ENCODE results near the gene NTNG1.

NTNG1 gene

DNA sequence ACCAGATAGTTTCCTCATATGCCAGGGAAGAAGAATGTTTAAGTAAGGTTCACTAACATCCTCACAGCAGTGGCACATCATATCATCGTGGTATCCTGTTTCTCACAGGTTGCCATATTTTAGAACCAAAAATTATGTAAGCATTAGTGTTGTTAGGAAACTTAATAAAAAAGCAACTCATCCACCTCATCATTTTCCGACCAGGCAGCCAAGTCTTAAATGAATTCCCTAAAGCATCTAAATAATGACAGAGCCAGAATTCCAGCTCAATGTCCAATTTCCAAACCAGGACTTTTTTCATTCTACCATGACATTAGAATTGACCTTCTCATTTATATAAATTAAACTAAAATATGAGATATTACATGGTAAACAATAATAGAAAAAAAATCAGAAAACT, 272.7 kb downstream of the NTNG1 start:
- no peak for DNase-seq (ENCODE audit: low spot score)

DNA sequence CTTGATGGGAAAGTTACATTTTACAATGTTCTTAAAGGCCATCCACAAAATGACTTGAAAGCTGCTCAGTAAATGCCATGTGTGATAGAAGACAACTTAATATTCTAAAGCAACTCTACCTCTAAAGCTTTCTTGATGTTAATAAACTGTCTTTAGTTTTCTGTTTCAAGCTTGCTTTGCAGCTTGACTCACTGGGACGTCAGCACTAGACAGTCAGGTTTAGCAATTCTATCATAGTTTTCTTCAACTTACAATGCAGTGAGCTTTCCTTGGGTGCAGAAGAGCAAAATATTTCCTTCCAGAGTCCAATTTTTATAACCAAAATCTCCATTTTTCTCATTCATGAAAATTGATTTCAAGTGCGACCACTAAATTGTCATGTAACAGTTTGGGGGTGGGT, 273.1 kb downstream of the NTNG1 start:
- DNase-seq (ENCODE audit: low spot score), result no peak

DNA sequence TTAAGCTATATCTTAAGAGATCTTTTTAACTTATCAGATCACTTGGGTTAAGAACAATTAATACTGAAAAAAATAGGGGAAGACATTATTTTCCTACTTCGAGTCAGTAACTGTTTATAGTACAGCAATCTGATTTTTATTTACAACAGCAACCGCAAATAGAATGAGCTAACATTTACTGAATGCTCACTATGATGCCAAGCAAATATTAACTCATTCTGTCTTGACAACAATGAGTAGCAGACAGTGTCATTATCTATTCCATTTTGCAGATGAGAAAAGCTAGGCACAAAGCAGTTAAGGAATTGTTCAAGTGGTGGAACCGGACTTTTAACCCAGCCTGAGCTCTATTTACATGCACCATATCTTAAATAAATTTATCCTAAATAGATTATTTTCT, 273.7 kb downstream of the NTNG1 start:
- no peak for DNase-seq (ENCODE audit: low spot score)

DNA sequence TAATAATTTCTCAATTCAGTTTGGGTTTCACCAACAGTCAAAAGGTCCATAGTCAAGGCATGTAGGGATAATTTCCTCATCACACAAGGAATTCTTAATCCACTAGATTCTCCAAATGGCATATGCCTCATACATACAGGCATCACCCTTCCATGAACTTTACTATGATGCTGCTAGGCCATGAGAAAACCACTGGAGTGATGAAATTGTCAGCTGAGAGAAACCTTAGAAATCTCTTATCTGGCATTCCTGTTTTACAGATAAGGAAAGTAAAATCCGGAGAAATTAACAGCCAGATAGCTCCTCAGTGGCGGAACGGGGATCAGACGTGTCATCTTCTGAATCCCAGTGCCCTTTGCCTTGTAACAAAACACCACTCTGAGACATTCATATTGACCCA, 274.4 kb downstream of the NTNG1 start:
- no peak for DNase-seq (ENCODE audit: low spot score)

DNA sequence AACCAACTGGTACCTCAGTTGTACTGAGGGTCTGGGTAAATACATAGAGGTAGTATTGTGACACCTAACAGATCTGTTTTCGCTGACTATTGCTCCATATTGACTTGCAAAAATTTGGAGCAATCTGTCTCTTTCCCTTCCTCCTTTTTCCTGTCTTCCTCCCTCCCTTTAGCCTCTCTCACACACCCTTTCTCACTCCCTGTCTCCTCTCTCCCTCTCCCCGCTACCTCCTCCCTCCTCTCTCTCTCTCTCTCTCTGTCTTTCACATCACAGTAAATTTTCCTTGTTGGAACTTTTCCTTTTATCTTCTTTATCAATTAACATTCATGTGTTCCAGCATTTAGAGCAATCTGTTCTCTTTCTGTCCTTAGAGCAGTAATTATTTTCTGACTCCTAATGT, 278.2 kb downstream of the NTNG1 start:
- DNase-seq (ENCODE audit: low spot score), result no peak

DNA sequence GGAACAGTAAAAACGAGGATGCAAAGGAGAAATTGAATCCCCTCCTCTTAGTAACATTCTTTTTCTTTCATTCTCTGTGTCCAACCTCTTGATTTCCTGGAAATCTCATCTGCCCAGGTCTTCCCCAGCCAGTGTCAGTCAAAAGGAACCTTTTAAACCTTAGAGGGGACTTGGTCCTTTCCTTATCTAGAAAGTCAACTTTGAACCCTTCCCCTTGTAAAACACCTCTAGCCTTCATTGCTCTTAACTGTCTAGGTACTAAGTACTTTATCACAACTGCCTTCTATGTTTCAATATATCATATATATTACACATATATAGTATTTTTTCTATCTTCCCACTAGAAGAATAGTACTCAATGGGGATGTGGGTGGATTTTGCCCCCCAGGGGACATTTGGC, 282.1 kb downstream of the NTNG1 start:
- DNase-seq (ENCODE audit: low spot score), result no peak

DNA sequence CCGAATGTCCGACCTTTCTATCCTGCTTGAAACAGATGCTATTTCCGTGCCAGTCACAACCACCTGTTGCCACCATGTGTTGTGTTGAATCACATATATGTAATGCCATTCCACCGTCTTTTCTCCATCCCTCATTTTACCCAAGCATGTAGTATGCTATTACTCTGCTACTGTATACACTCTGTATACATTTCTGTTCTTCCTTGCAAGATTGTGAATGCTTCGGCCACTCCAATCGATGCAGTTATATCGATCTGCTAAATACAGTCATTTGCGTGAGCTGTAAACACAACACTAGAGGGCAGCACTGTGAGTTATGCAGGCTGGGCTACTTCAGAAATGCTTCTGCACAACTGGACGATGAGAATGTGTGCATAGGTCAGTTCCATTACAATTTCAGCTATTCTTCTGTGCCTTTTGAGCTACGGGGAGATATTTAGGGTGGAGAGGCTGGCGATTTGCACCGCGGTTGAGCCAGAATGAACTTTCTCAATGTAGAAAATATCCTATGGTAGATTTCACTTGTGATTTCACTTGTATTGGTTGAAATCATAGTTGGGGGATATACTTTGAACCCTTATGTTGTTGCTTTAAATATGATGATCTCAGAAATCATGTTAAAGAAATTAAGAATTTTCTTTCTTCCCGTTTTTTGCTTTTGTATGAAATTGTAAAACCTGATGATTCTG, 289.8 kb downstream of the NTNG1 start:
- peak; percentile 68 for DNase-seq (ENCODE audit: low spot score)

DNA sequence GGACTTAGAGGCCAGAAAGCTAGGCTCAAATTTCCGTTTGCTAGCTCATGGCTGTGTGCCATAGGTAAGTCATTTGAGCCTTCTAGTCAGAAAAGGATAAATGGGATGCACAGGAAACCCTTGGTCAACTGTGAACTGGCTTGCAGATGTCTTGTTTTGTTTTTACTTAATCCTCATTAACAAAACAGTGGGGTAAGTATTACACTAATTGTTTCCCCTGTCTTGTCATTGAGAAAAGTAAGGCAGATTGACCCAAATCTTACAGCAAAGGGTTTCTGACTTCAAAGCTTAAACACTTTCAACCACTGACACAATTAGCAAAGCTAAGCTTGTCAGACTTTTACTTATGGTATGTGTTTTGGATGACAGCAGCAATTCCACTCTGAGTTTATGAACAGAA, 291.3 kb downstream of the NTNG1 start:
- no peak for DNase-seq (ENCODE audit: low spot score)

DNA sequence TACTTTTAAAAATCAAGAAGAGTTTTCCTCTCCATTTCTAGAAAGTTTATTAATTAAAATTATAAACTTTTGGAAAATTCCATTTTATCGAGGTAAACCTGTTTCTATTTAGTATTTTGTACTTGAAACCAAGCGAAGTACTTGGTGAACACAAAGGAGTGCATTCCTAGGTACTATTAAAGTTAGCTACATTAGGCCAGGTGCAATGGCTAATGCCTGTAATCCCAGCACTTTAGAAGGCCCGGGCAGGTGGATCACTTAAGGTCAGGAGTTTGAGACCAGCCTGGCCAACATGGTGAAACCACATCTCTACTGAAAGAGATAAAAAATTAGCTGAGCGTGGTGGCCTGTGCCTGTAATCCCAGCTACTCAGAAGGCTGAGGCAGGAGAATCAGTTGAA, 292.2 kb downstream of the NTNG1 start:
- no peak for DNase-seq (ENCODE audit: low spot score)

DNA sequence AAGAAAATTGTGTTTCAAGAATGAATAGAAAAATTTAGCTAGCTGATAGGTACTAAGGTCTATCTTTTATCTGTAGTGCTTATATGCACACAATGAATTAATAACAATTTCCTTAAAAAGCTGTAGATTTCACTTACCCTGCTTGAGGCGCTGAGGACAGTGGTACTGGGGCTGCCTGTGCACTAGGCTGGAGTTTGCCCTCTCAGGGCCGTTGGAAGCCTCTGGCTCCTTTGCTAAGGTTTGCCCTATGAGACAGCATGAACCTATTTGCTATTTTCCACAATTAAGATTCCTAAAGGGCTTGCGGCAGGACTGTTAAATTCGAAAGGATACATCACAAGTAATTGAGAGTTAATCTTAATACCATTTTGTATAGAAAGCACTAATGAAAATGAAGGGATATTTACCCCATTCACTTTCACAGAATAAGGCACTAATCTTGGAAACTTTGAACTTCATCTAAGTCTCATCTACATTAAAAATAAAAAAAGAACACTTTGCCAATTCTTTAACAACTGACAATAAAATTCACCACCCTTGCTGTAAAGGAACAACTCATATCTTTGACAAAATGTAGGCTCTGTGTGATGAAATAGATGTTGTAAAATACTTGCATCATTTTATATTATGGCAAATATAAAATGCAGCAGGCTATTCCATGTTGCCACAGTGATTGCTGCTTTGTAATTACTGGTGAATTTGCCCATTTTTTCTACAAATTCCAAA, 293.0 kb downstream of the NTNG1 start:
- DNase-seq (ENCODE audit: low spot score), result no peak

DNA sequence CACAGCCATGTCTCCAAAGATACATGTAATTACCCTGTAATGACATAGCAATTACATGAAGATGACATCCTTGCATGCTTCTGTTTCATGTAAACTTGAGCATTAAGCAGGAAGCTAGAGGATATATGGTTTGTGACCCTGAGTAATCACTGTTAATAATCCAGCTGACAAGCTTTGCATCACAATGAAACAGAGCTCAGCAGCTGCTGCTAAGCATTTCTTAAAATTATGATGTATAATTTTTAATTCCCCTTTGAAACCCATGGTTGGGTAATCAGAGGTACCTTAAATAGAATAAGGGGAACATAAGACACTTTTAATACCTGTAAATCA, 293.5 kb downstream of the NTNG1 start:
- peak; percentile 3 for DNase-seq (ENCODE audit: low spot score)

DNA sequence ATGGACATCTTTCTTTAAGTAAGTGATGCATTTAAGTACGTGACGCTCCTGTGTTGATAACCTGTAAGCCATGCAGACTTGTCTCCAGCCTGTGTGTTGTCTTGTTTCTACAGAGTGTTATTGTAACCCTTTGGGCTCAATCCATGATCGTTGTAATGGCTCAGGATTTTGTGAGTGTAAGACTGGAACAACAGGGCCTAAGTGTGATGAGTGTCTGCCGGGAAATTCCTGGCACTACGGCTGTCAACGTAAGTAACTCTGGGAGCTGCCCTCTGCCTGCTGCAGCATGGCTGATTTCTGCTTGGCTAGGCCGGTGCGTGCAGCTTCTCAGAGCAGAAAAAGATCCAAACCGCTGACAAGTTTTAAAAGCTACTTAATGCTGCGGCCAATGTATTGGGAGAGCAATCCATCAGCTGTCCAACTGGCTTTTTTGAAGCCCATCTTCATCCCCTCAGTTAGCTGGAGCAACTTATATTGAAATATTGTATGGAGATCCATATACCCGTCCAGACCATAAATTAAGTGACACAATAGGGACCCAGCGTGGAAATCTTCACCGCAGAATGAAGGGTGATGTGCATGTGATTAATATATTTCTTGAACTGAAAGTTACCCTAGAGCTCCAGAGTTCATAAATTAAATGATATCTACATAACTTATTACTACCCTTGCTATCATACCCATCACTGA, 295.9 kb downstream of the NTNG1 start:
- DNase-seq (ENCODE audit: low spot score), result no peak

DNA sequence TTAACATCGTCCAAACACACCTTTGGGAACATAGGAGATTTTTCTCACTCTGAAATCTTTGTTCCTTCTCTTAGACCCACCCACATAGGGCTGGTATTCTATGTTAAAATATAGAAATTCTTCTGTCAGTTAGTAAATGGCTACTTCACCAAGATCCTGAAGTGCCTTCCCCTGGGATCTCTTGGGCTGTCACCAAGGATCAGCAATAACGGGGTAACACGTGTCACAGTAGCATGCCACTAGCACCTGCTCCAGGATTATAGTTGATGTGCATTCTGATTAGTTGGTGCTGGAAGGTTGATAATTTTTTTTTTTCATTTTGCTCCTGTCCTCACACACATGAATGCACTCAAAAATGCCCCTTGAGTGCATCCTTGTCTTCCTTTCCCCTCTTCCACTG, 298.7 kb downstream of the NTNG1 start:
- DNase-seq (ENCODE audit: low spot score), result no peak

DNA sequence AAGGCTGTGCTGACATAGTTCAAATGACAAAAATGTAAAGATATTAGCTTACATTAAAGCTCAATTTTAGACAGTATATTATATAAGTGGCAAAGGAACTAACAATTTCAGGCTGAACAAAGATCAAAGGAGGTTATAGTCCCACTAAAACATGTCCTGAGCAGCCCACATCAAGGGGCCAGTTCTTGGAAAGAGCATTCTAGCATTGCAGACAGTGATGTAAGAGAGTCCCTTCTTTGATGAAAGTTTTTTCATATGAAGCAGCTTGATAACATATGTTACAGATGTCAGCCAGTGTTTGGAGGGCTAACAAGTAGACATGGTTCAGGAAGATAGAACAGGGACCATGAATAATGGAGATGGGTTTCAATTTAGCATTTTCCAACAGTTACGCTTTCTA, 301.7 kb downstream of the NTNG1 start:
- no peak for DNase-seq (ENCODE audit: low spot score)

DNA sequence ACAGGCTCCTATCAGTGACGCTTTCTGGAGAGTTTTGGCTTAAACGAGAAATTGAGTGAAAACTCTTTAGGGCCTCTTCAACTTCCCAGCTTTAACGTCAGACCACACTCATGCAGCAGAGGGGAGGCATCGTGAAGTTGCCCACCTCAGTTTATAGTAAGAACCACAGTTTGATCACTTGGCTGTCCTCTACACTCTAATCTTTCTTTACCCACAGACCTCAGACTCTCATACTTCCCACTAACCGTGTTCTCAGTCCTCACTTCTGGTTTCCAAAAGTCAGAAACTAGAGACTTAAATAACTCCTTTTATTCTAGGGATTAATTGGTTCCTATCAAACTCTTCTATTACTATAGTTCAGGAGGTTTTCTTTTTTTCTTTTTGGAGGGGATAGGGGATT, 302.2 kb downstream of the NTNG1 start:
- no peak for DNase-seq (ENCODE audit: low spot score)

DNA sequence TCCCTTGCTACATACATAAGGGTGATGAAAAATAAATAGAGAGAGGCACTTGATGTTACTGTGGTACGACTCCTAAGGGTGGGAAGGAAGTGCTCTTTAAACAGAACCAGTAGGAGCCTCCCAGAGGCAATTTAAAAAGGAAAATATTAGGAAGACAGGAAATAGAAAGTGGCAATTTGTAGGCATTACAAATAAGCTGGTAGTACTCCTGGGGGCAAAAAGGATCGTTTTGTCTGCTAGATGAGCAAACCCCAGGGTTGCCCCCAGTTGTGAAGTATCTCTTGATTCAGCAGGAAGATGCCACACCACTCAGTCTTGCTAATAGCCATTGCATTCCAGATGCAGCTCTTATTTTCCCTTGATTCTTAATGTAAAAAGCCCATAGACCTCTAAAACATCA, 303.0 kb downstream of the NTNG1 start:
- no peak for DNase-seq (ENCODE audit: low spot score)

DNA sequence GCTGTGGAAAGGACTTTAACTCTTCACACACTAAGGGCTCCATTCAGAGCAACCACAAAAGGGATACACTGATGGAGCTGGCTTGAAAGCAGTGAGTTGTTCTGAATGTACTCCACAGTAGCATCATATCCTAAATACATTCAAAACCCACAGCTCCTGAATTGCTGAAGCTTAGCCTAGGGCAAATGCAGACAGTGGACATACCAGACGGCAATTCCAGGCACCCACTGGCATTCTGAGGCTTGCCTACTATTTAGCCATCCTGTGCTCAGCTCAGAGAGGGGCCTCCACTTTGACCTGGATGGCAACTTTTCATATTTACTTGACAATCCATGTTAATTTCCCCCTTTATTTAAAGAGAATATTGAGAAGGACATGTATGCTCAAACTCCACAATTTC, 303.5 kb downstream of the NTNG1 start:
- DNase-seq (ENCODE audit: low spot score), result no peak

DNA sequence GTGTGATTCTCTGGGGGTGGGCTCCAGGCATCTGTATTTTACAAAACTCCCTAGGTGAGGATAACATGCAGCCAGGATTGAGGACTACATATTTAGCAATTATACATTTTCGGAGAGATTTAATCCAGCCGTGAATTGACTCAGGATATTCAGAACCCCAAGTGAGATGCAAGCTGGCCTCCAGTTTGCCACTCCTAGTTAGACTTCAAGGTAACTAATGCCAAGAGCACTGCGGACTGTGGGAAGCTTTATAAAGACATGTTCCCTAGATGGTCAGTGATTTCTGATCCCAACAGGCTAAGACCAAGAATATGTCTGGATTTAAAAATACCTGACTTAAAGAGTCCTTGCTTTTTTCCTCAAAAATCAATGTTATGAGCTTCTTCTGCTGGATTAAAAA, 308.5 kb downstream of the NTNG1 start:
- no peak for DNase-seq (ENCODE audit: low spot score)

DNA sequence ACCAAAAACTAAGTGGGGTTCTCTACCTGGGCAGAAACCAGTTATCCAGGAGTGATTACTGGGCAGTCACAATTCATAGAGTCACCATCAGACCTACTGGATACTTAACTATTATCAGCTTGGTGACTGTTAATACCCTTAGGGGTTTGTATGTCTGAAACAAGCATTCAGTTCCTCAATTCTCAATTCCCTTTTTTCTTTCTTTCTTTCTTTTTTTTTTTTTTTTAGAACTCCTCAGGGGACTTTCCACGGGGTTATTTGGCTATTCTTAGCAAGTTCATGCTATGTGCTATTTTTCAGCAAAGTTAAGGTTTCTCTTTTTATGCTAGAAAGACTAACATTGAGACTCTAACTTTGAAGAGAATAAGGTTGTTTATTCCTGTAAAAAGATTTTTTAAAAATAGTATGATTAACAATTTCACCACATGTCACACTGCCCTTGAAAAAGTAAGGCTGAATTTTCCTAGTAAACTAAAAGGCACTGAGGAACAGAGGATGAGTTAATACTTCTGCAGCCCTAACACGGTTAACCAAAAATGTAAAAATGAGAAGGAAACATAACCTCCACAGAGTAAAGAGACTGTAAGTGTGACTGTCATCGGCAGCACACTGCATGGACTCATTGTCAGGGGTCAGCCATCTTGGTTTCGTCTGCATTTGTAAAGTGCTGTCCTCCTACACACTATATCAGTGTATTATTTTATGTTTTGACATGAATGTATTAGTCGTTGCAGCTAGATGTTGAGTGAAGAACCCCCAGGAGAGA, 310.2 kb downstream of the NTNG1 start:
- peak; percentile 39 for DNase-seq (ENCODE audit: low spot score)

DNA sequence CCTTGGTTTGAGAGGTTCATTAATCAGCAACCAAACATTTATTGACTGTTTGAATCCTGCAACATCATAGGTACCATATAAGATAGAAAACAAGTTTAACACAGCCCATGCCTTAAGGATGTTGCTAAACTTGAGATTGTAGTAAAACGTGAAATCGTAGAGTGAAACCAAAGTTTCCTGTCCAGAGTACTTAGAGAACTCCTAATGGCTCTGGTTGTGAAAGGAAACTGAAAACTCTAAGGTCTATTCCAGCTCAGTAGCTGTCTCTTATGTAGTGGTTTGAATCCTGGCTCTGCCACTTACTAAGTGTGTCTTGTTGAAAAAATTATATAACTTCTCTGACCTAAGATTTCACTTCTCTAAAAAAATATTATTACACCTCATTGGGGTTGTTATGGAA, 310.9 kb downstream of the NTNG1 start:
- no peak for DNase-seq (ENCODE audit: low spot score)

DNA sequence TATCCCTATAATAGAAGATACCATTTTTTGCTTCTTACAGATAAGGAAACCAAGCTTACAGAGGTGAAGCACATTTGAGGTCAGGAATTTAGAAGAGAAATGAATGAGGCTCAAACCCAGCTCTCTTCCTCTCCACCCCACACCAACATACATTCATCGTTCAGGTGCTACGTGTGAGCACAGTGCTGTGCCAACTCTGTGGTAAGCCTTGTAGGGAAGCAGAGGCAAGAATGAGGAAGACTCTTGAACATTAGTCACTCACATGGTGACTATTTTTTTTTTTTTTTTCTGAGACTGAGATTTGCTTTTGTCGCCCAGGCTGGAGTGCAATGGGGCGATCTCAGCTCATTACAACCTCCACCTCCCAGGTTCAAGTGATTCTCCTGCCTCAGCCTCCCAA, 314.0 kb downstream of the NTNG1 start:
- no peak for DNase-seq (ENCODE audit: low spot score)

DNA sequence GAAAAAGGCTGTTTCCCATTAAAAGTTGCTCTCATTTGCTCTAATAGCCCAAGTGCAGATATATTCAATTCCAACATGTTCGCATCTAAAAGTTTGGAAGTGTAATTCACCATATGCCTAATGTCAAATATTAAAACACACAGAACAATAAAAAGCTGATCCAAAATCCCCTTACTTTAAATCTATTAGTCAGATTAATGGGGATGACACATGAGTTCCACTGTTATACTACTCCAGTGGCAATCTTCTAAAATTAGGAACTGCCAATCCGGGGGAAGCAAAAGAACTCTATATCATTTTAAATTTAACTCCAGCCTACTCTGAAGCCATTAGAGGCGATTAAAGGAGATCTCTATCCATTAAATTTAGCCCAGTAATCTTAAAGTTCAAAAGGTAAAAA, 317.1 kb downstream of the NTNG1 start:
- no peak for DNase-seq (ENCODE audit: low spot score)

Data from NAMALWA (cell line).